ENCODE measurements around the gene RPA1. TPM values are rescaled to one million over a fixed set of nuclear protein-coding genes. Genes with fewer than 3 reads are reported as not detected.
"Not testable (repeated sequence)": the region's sequence is repeated elsewhere in the genome, so short reads cannot be mapped to it uniquely, and the experiment has no call there.

Gene RPA1
- total RNA-seq, 1 experiment from 2014 or later: 150 TPM

GRCh38 chr17:1807890-1808289 lies 21.9 kb upstream of the RPA1 start:
- ChIA-PET POLR2A (no interaction called here), CTCF (no interaction called here)
- Histone ChIP-seq H3K36me3 (ENCODE audit: control insufficient read depth, insufficient read depth, low read length) (no peaks in the 10 kb centered on the region; the same call in 1 of the 2 replicates), H3K4me1 (ENCODE audit: control insufficient read depth, insufficient read depth, low read length) (no peaks in the 10 kb centered on the region), H3K9me3 (ENCODE audit: control insufficient read depth, insufficient read depth, low read depth, low read length) (no peaks in the 10 kb centered on the region), H3K4me3 (ENCODE audit: low read depth in 2 of 2, low read length in 2 of 2) (no peak overlapping the region), H3K27ac (ENCODE audit: low read length) (no peak overlapping the region), H3K27me3 (ENCODE audit: control insufficient read depth, insufficient read depth, low read length) (no peaks in the 10 kb centered on the region)
- DNase-seq (ENCODE audit: low read depth, low spot score) (no peak), ATAC-seq (no peak)
- BruUV-seq (replicated peaks): TSS peak; percentile 67
- TF ChIP-seq TCF7L2 (IDR thresholded peaks at IDR 0.05; ENCODE audit: low read depth, low read length): no peak
- no peak for TF ChIP-seq REST (IDR thresholded peaks at IDR 0.05; ENCODE audit: insufficient read depth in 1 of 2, low read depth in 2 of 2, low read length in 1 of 2)
- no peak for TF ChIP-seq CTCF (IDR thresholded peaks at IDR 0.05)
- no peak for TF ChIP-seq POLR2AphosphoS5 (IDR thresholded peaks at IDR 0.05; ENCODE audit: low read depth, low read length)
- intact Hi-C loops (cut with micrococcal nuclease; ENCODE audit: unreplicated experiment) (no loop called here), in situ Hi-C loops (cut with HindIII; ENCODE audit: low pct_unique_long_range_greater_than_20kb, low sequenced_read_pairs) (no loop called here)

DNA sequence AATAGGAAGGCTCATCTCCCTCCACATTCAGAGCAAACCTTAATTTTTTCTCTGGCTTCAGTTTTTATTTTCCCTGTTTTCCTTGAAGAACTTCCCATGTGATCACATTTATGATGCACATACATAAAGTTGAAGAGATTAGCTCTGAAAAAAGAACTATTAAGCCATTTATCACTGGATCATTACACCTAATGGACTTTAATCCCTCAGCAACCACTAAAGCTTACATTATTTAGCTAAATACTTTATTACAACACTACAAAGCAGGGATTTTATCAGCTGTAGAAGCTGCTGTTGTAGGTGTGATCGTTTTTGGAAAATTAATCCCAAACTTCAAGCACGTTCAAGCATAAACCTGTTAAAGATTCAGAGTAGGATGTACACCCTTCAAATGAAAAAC lies 21.2 kb upstream of the RPA1 start:
- Histone ChIP-seq H3K36me3 (ENCODE audit: control insufficient read depth, insufficient read depth, low read length) (no peaks in the 10 kb centered on the region; the same call in 1 of the 2 replicates), H3K9me3 (ENCODE audit: control insufficient read depth, insufficient read depth, low read depth, low read length) (no peaks in the 10 kb centered on the region), H3K27ac (ENCODE audit: low read length) (no peak overlapping the region), H3K4me1 (ENCODE audit: control insufficient read depth, insufficient read depth, low read length) (no peaks in the 10 kb centered on the region), H3K27me3 (ENCODE audit: control insufficient read depth, insufficient read depth, low read length) (no peaks in the 10 kb centered on the region), H3K4me3 (ENCODE audit: low read depth in 2 of 2, low read length in 2 of 2) (no peak overlapping the region)
- DNase-seq (ENCODE audit: low read depth, low spot score) (no peak), ATAC-seq (no peak)
- ChIA-PET POLR2A (no interaction called here), CTCF (no interaction called here)
- in situ Hi-C loops (cut with HindIII; ENCODE audit: low pct_unique_long_range_greater_than_20kb, low sequenced_read_pairs): no loop called here
- intact Hi-C loops (cut with micrococcal nuclease; ENCODE audit: unreplicated experiment): no loop called here
- no TSS peak for BruUV-seq (replicated peaks)
- TF ChIP-seq POLR2AphosphoS5 (IDR thresholded peaks at IDR 0.05; ENCODE audit: low read depth, low read length) (no peak), SIN3A (IDR thresholded peaks at IDR 0.05; ENCODE audit: borderline replicate concordance, insufficient read depth, low read depth, low read length) (no peak), TCF7L2 (IDR thresholded peaks at IDR 0.05; ENCODE audit: low read depth, low read length) (no peak), REST (IDR thresholded peaks at IDR 0.05; ENCODE audit: insufficient read depth in 1 of 2, low read depth in 2 of 2, low read length in 1 of 2) (no peak), CTCF (IDR thresholded peaks at IDR 0.05) (no peak)

- BruUV-seq (replicated peaks); H3K4me3 ChIP-seq (ENCODE audit: low read depth in 2 of 2, low read length in 2 of 2); H3K36me3 ChIP-seq (ENCODE audit: control insufficient read depth, insufficient read depth, low read length); CTCF ChIA-PET; H3K27me3 ChIP-seq (ENCODE audit: control insufficient read depth, insufficient read depth, low read length); in situ Hi-C loops (cut with HindIII; ENCODE audit: low pct_unique_long_range_greater_than_20kb, low sequenced_read_pairs); DNase-seq (ENCODE audit: low read depth, low spot score); intact Hi-C loops (cut with micrococcal nuclease; ENCODE audit: unreplicated experiment); H3K27ac ChIP-seq (ENCODE audit: low read length); H3K4me1 ChIP-seq (ENCODE audit: control insufficient read depth, insufficient read depth, low read length); POLR2A ChIA-PET; H3K9me3 ChIP-seq (ENCODE audit: control insufficient read depth, insufficient read depth, low read depth, low read length); ATAC-seq: not testable (repeated sequence)
Measured at GRCh38 chr17:1809815-1810214, 20.0 kb upstream of the RPA1 start.
